Left forelimb (tissue), 1 donor: ENCODE measurements around the gene MAPK8IP1.
A peak's percentile ranks its signal among the peaks of the same experiment; 100 is the strongest.
"Not testable (repeated sequence)": the region's sequence is repeated elsewhere in the genome, so short reads cannot be mapped to it uniquely, and the experiment has no call there.

ENCODE experiments used
- DNase-seq: peaks from one replicate; pipeline ENCODE4 v3.0.0-alpha.2; 2018; ENCODE audit warnings: low spot score

The MAPK8IP1 gene

DNA sequence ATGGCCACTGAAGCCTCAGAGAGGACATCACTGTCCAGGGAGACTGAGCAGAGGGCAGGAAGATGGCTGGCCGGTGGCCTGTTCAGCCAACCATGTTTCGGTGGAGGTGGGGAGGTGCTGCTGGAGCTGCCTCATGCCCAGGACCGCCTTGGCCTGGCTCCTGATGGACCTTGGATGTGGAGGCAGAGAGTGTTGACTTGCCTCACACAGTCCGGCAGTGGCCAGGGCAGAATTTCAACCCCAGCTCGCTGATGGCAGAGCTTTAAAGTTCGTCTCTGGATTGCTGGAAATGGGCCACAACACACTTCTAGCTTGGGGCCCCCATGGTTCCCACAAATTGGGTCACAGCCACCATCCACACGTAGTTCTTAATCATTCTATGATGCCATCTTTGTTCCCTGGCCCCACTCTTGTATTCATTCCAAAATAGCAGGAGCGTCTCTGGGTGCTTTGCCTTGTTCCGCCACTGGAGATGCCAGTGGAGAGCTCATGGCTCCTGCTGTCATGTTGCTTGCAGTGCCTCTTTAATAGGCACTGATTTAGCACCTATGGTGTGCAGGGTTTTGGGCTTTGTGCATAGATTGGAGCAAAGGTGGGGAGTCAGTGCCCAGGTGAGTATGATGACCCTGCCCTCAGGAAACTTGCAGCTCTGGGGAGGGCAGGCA lies 5.6 kb downstream of the MAPK8IP1 start:
- no peak for DNase-seq

- DNase-seq, result no peak
Observed at GRCh38 chr11:45892856-45893255, 7.4 kb downstream of the MAPK8IP1 start.

DNA sequence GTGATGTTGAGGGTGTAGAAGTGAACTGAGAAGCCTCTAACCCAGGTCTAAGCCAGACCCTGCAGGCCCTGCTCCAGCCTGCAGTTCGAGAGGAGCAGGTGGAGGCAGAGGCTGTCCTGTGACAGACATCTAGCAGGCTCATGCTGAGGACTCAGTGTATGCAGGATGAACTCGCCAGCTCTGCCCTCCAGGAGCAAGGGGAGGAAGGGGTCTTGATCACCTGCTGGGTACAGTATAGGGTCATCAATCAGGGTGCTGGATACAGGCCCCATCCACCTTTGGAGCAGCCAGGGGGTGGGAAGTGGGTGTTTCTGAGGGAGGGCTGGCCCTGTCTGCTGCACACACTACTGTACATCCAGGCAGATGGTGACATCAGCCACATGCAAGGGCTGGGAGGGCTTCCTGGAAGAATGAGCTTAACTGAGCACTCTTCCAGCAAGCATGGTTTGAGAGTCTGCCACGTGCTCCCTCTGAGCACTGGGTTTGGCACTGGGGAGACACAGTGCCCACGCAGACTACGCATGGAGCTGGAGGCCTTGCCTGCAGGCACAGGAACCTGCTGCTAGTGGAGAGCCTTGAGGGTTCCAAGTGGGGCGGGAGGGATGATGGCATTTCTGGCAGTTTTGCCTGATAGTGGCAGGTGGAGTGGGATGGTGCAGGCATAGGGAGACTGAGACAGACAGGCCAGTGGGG lies 9.2 kb downstream of the MAPK8IP1 start:
- no peak for DNase-seq

DNA sequence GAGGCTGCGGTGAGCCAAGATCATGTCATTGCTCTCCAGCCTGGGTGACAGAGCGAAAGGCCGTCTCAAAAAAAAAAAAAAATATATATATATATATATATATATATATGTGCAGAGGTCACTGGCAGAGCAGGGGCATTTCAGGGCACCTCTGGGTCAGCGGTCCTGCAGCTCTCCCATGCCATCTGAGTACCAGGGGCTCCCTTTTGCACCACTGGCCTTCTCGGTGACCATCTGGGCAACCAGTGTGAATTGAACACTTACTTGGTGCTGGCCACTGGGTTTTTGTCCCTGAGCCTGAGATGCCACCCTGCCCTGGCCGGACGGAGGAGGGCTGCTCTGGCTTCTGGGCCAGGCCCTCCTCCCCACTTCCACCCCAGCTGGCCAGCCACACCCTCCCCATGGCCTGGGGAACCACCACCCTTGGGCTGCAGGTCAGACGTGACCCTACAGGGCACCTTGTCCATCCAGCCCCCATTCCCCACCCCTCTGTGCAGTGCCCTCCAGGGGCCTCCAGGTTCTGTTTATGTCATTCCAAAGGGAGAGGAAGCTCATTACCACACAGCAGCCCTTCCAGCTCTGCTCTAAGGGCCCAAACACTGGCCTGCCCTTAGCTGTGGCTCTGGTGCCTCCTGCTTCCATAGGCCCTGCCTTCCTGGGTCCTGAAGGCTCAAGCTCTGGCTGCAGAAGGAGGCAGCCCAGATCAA lies 10.3 kb downstream of the MAPK8IP1 start:
- no peak for DNase-seq

GRCh38 chr11:45896422-45896984 lies 11.1 kb downstream of the MAPK8IP1 start:
- DNase-seq, result peak; percentile 83

- DNase-seq, result no peak
Observed at GRCh38 chr11:45897556-45897955, 12.1 kb downstream of the MAPK8IP1 start.

GRCh38 chr11:45899086-45899447 lies 13.6 kb downstream of the MAPK8IP1 start:
- DNase-seq, result no peak

DNA sequence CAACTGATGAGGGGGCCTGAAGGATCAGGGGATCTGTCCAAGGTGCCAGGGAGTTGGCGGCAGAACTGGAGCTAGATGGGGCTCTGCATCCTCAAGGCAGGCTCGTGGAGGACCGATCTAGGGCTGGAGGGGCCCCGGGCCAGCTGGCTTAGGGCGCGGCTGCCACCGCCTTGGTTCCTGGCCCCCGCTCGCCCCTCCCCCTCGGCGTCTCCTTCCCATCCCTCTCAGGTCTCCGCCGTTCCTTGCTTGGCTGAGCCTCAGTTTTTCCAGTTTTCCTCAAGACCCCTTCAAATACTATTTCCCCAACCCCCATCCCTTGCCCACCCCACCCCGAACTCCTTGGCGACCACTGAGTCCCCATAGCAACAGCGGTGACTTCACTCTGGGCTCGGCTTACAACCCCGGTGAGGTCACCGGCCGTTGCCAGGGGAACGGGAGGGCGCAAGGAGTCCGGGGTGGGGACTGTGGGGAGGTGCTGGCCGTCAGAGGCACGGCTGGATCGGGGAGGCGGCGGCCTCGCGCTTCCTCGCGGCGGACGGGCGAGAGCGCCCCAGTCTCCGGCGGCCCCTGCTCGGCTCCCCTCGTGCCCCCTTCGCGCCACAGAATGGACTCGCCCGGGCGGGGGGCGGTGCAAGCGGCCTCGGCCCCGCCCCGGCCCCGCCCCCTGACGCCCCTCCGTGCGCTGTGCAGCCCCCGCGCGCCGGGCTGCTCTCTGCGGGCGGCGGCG lies 14.2 kb downstream of the MAPK8IP1 start:
- DNase-seq, result peak; percentile 92

DNA sequence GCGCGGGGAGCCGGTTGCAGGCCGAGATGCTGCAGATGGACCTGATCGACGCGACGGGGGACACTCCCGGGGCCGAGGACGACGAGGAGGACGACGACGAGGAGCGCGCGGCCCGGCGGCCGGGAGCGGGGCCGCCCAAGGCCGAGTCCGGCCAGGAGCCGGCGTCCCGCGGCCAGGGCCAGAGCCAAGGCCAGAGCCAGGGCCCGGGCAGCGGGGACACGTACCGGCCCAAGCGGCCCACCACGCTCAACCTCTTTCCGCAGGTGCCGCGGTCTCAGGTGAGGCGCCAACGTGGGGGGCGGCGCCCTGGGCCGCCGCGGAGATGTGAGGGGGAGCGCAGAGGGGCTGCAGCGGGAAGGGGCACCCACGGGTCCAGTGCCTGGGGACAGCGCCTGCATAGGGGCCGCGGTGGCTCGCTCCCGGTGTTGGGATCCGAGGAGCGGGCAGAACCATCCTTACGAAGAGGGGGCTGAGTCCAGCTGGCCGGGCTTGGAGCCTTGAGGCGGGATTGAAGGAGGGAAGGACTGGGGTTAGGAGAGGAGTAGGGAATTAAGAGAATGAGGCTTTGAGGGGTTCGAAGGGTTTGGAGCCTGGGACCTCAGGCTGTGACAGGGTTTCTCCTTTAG lies 14.8 kb downstream of the MAPK8IP1 start:
- DNase-seq, result not testable (repeated sequence)

DNA sequence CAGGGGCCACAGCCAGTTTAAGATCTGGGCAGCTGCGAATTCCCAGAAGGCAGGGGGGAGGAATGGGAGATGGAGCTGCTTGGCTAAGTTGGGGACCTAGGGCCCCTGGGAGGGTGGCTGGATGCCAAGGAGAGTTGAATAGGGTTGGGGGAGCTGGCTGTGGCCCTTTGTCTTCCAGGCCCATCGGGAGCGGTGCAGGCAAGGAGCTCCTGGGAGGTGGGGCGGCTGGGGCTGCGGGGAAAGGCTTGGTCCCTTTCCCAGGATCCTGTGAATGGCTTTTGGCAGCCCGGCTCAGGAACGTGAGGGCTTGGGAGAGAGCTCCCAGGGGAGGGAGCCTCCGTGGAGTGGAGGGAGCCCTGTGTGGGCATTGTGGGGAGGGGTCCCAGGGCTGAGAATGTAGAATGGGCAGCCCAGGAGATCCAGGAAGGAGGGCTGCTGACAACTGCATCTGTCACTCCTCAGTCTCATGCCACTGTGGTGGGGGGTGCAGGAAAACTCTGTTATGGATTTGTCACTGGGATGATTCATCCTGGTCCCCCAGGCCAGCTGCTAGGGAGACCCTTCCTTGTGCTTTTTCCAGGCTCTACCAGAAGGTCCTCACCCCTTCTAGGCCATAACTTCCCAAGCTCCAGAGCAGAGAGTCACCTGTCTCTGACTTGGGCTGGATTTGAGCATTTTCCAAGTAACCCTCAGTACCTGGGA lies 15.6 kb downstream of the MAPK8IP1 start:
- DNase-seq, result no peak

- no peak for DNase-seq
Observed at GRCh38 chr11:45901626-45902025, 16.2 kb downstream of the MAPK8IP1 start.

- DNase-seq, result no peak
Observed at GRCh38 chr11:45902452-45903380, 17.3 kb downstream of the MAPK8IP1 start.

- DNase-seq, result no peak
Observed at GRCh38 chr11:45904309-45904915, 19.0 kb downstream of the MAPK8IP1 start.

DNA sequence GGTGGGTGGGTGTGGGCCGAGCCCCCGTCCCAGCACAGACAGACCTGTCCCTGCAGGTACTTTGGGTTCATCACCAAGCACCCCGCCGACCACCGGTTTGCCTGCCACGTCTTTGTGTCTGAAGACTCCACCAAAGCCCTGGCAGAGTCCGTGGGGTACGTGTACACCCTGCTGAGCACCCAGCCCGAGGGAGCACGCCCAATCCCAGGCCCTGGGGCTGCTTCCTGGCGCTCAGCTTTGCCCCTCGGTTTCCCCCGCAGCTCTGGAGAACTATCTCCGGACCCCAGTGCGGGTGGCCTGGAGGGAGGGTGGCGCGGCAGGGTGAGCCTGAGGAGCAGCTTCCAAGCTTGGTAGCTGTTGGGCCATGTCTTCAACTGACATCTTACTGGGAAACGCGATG lies 19.6 kb downstream of the MAPK8IP1 start:
- no peak for DNase-seq

DNA sequence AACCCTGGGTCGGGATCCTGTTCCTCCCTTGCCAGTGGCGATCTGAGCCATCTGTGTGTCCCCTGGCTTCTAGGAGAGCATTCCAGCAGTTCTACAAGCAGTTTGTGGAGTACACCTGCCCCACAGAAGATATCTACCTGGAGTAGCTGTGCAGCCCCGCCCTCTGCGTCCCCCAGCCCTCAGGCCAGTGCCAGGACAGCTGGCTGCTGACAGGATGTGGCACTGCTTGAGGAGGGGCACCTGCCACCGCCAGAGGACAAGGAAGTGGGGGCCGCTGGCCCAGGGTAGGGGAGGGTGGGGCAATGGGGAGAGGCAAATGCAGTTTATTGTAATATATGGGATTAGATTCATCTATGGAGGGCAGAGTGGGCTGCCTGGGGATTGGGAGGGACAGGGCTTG lies 20.1 kb downstream of the MAPK8IP1 start:
- DNase-seq, result not testable (repeated sequence)

DNA sequence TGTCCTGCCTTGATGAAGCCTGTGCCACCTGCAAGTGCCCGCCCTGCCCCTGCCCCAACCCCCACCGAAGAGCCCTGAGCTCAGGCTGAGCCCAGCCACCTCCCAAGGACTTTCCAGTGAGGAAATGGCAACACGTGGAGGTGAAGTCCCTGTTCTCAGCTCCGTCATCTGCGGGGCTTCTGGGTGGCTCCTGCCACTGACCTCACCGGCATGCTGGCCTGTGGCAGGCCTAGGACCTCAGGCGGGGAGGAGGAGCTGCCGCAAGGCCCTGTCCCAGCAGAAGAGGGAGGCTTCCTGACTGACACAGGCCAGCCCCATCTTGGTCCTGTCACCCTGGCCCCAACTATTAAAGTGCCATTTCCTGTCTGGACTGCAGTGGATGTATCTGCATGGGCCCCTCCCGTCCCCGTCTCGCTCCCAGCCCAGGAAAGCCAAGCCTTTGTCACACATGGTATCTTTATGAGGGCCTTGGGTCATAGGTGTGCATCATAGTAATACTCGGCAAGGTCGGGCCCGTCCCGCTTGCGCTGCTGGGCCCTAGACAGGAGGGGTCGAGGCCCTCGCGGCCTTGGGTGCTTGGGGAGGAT lies 20.7 kb downstream of the MAPK8IP1 start:
- DNase-seq, result no peak

- no peak for DNase-seq
Observed at GRCh38 chr11:45906965-45907611, 21.6 kb downstream of the MAPK8IP1 start, which contains the start of gene FREY1. Gene FREY1, minus strand, starts transcription at chr11:45907271. Its CDS starts 26 bp downstream, at chr11:45907245.

DNA sequence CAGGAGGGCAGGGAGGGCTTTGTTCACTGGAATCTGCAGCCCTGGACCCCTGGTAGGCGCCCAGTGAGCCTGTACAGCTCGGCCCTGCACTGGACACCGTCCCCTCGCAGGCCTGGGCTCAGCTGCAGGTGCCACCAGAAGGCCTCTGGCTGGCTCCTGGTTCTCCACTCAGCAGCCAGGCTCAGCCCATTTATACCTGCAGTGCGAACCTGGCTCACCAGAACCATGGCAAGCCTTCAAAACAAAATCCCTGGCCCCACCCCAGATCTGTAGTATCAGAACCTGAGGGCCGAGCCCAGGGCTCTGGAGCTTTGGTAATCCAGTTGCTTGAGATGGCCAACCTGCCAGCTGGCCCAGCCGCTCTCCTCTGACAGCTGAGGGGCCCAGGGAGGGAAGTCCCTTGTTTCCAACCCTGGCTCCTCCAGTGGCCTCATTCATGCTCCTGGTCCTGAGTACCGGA lies 22.5 kb downstream of the MAPK8IP1 start:
- DNase-seq, result no peak
